ENCODE results near the gene ARVCF.

- TF ChIP-seq POLR2A (IDR thresholded peaks at IDR 0.05) (no peak), CTCF (IDR thresholded peaks at IDR 0.05) (no peak)
Observed at GRCh38 chr22:19931514-19931913, 85.1 kb downstream of the ARVCF start.
